ENCODE data around the gene DRICH1. TPM values are rescaled to one million over a fixed set of nuclear protein-coding genes. Genes with fewer than 3 reads are reported as not detected.

Gene DRICH1
- total and polyA plus RNA-seq, 2 of the 13 experiments (the other 11 are each of a cell fraction or from before 2014, with no cell fraction given) = 0.22 to 0.66 TPM

DNA sequence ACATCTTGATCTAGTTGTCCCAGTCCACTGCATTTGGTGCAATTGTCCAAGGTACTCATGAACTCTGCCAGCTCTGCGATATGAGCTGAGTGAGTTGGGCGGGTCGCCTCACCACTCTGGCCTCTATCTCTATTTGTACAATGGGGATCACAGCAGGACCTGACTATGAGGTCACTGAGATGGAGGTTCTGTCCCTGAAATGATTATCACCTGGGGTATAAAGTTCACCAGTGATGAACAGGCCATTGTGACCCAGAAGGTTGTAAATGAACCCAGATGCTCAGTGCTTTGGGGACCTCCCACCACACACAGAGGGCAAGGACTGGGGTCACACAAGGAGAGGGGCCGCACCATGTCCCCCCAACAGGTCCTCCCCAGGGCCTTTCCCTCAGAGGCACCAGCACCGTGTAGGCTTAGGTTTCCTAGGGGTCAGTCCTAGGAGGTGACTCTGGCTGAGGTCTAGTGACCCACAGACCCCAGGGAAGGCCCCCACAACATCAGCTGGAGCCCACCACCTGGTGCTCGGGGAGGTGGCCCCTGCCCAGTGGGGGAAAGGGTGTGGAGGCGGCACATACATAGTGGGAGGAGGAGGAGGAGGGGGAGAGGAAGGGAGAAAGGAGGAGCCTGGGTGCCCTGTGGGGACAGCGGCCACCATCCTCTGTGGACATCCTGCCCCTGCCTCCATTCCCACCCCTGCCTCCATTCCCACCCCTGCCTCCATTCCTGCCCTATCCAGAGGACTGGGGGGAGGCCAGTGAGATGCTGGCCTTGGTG, 27.0 kb downstream of the DRICH1 start (continued):
- peak; percentile 62 for TF ChIP-seq ATF7 (IDR thresholded peaks at IDR 0.05)
- peak; percentile 53; the same call in 1 of the 2 replicates for TF ChIP-seq ATF7 (CRISPR knock-in tag; IDR thresholded peaks at IDR 0.05)
- TF ChIP-seq ZMYM2 (CRISPR knock-in tag; IDR thresholded peaks at IDR 0.05) = no peak
- TF ChIP-seq SP1 (IDR thresholded peaks at IDR 0.05) = no peak
- TF ChIP-seq SP1 (CRISPR knock-in tag; IDR thresholded peaks at IDR 0.05) = no peak
- TF ChIP-seq ZSCAN25 (CRISPR knock-in tag; IDR thresholded peaks at IDR 0.05) = 0 out of 2 replicates have a peak, but pooled peaks have one; percentile 23
- no peak for TF ChIP-seq NBN (conservative IDR thresholded peaks at IDR 0.05)
- peak; percentile 78 for TF ChIP-seq REPIN1 (CRISPR knock-in tag; IDR thresholded peaks at IDR 0.05; ENCODE audit: borderline replicate concordance, low read depth)
- TF ChIP-seq ZNF12 (CRISPR knock-in tag; IDR thresholded peaks at IDR 0.05) = no peak
- TF ChIP-seq ZFP90 (CRISPR knock-in tag; IDR thresholded peaks at IDR 0.05; ENCODE audit: borderline replicate concordance) = no peak
- TF ChIP-seq, protein P1, sequence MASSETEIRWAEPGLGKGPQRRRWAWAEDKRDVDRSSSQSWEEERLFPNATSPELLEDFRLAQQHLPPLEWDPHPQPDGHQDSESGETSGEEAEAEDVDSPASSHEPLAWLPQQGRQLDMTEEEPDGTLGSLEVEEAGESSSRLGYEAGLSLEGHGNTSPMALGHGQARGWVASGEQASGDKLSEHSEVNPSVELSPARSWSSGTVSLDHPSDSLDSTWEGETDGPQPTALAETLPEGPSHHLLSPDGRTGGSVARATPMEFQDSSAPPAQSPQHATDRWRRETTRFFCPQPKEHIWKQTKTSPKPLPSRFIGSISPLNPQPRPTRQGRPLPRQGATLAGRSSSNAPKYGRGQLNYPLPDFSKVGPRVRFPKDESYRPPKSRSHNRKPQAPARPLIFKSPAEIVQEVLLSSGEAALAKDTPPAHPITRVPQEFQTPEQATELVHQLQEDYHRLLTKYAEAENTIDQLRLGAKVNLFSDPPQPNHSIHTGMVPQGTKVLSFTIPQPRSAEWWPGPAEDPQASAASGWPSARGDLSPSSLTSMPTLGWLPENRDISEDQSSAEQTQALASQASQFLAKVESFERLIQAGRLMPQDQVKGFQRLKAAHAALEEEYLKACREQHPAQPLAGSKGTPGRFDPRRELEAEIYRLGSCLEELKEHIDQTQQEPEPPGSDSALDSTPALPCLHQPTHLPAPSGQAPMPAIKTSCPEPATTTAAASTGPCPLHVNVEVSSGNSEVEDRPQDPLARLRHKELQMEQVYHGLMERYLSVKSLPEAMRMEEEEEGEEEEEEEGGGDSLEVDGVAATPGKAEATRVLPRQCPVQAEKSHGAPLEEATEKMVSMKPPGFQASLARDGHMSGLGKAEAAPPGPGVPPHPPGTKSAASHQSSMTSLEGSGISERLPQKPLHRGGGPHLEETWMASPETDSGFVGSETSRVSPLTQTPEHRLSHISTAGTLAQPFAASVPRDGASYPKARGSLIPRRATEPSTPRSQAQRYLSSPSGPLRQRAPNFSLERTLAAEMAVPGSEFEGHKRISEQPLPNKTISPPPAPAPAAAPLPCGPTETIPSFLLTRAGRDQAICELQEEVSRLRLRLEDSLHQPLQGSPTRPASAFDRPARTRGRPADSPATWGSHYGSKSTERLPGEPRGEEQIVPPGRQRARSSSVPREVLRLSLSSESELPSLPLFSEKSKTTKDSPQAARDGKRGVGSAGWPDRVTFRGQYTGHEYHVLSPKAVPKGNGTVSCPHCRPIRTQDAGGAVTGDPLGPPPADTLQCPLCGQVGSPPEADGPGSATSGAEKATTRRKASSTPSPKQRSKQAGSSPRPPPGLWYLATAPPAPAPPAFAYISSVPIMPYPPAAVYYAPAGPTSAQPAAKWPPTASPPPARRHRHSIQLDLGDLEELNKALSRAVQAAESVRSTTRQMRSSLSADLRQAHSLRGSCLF (CRISPR knock-in tag; IDR thresholded peaks at IDR 0.05; ENCODE audit: borderline replicate concordance) = no peak
- TF ChIP-seq KDM2A (CRISPR knock-in tag; IDR thresholded peaks at IDR 0.05; ENCODE audit: borderline replicate concordance, low read depth) = 0 out of 2 replicates have a peak, but pooled peaks have one; percentile 36
- TF ChIP-seq MIER2 (CRISPR knock-in tag; IDR thresholded peaks at IDR 0.05) = peak; percentile 89
- TF ChIP-seq TCF7L2 (IDR thresholded peaks at IDR 0.05; ENCODE audit: low read depth, low read length) = no peak
- TF ChIP-seq FIP1L1 (IDR thresholded peaks at IDR 0.05; ENCODE audit: borderline replicate concordance, insufficient read depth, low read depth, low read length) = no peak
- TF ChIP-seq CBX1 (IDR thresholded peaks at IDR 0.05; ENCODE audit: low read depth) = no peak
- TF ChIP-seq, protein P2, sequence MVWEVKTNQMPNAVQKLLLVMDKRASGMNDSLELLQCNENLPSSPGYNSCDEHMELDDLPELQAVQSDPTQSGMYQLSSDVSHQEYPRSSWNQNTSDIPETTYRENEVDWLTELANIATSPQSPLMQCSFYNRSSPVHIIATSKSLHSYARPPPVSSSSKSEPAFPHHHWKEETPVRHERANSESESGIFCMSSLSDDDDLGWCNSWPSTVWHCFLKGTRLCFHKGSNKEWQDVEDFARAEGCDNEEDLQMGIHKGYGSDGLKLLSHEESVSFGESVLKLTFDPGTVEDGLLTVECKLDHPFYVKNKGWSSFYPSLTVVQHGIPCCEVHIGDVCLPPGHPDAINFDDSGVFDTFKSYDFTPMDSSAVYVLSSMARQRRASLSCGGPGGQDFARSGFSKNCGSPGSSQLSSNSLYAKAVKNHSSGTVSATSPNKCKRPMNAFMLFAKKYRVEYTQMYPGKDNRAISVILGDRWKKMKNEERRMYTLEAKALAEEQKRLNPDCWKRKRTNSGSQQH (CRISPR knock-in tag; IDR thresholded peaks at IDR 0.05; ENCODE audit: low read depth) = no peak
- TF ChIP-seq ZNF333 (CRISPR knock-in tag; IDR thresholded peaks at IDR 0.05; ENCODE audit: borderline replicate concordance) = no peak
- peak; percentile 71 for TF ChIP-seq RXRB (CRISPR knock-in tag; IDR thresholded peaks at IDR 0.05; ENCODE audit: borderline replicate concordance)
- no peak for TF ChIP-seq ZFP36 (IDR thresholded peaks at IDR 0.05; ENCODE audit: borderline replicate concordance, low read depth, low read length, partially characterized antibody)
- TF ChIP-seq SATB2 (CRISPR knock-in tag; IDR thresholded peaks at IDR 0.05) = no peak
- TF ChIP-seq ELF3 (CRISPR knock-in tag; IDR thresholded peaks at IDR 0.05) = 0 out of 2 replicates have a peak, but pooled peaks have one; percentile 10
- peak; percentile 44 for TF ChIP-seq ZMYM3 (CRISPR knock-in tag; IDR thresholded peaks at IDR 0.05)
- TF ChIP-seq EEA1 (CRISPR knock-in tag; IDR thresholded peaks at IDR 0.05; ENCODE audit: borderline replicate concordance) = no peak
- TF ChIP-seq SMAD3 (CRISPR knock-in tag; IDR thresholded peaks at IDR 0.05) = no peak
- TF ChIP-seq LCORL (IDR thresholded peaks at IDR 0.05) = no peak
- peak; percentile 64; the same call in 1 of the 2 replicates for TF ChIP-seq LCORL (CRISPR knock-in tag; IDR thresholded peaks at IDR 0.05)
